ENCODE data around the gene CHTOP.

DNA sequence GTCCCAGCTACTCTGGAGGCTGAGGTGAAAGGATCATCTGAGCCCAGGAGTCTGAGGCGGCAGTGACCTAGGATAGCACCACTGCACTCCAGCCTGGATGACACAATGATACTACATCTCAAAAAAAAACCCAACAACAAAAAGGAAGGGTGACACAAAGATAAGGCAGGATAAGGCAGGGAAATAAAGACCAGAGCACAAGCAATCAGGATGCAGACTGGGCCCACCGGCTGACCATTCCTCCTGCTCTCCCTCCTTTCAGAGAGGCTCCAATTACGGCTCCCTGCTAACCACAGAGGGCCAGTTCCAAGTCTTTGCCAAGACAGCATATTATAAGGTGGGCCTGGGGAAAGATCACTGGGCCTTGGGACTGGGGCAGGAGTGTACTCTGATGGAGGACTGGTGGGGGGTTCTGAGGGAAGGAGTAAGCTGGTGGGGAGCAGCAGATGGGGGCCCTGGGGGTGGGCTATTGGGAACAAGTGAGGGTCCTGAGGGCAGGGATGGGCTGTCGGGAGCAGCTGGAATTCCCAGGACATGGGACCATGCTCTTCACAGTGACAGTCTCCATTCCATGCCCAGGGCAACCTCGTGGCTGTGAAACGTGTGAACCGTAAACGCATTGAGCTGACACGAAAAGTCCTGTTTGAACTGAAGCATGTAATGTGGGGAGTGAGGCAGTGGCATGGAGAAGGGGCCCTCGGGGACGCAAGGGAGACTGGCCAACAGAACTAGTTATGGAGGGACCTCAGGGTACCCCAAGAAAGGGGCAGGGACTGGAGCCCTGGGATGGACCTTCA, 51.9 kb downstream of the CHTOP start:
- TF ChIP-seq ZNF785 (tag by site-specific recombination; IDR thresholded peaks at IDR 0.05) (no peak), ZNF623 (tag by site-specific recombination; IDR thresholded peaks at IDR 0.05) (no peak), ZNF658 (tag by site-specific recombination; IDR thresholded peaks at IDR 0.05) (no peak), ZNF174 (tag by site-specific recombination; IDR thresholded peaks at IDR 0.05) (no peak), ZNF791 (tag by site-specific recombination; IDR thresholded peaks at IDR 0.05) (no peak), MYNN (tag by site-specific recombination; IDR thresholded peaks at IDR 0.05; ENCODE audit: borderline replicate concordance) (no peak), GFI1B (tag by site-specific recombination; IDR thresholded peaks at IDR 0.05) (no peak)
- TF ChIP-seq, protein P1, sequence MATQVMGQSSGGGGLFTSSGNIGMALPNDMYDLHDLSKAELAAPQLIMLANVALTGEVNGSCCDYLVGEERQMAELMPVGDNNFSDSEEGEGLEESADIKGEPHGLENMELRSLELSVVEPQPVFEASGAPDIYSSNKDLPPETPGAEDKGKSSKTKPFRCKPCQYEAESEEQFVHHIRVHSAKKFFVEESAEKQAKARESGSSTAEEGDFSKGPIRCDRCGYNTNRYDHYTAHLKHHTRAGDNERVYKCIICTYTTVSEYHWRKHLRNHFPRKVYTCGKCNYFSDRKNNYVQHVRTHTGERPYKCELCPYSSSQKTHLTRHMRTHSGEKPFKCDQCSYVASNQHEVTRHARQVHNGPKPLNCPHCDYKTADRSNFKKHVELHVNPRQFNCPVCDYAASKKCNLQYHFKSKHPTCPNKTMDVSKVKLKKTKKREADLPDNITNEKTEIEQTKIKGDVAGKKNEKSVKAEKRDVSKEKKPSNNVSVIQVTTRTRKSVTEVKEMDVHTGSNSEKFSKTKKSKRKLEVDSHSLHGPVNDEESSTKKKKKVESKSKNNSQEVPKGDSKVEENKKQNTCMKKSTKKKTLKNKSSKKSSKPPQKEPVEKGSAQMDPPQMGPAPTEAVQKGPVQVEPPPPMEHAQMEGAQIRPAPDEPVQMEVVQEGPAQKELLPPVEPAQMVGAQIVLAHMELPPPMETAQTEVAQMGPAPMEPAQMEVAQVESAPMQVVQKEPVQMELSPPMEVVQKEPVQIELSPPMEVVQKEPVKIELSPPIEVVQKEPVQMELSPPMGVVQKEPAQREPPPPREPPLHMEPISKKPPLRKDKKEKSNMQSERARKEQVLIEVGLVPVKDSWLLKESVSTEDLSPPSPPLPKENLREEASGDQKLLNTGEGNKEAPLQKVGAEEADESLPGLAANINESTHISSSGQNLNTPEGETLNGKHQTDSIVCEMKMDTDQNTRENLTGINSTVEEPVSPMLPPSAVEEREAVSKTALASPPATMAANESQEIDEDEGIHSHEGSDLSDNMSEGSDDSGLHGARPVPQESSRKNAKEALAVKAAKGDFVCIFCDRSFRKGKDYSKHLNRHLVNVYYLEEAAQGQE (tag by site-specific recombination; IDR thresholded peaks at IDR 0.05) = no peak
- TF ChIP-seq, protein P2, sequence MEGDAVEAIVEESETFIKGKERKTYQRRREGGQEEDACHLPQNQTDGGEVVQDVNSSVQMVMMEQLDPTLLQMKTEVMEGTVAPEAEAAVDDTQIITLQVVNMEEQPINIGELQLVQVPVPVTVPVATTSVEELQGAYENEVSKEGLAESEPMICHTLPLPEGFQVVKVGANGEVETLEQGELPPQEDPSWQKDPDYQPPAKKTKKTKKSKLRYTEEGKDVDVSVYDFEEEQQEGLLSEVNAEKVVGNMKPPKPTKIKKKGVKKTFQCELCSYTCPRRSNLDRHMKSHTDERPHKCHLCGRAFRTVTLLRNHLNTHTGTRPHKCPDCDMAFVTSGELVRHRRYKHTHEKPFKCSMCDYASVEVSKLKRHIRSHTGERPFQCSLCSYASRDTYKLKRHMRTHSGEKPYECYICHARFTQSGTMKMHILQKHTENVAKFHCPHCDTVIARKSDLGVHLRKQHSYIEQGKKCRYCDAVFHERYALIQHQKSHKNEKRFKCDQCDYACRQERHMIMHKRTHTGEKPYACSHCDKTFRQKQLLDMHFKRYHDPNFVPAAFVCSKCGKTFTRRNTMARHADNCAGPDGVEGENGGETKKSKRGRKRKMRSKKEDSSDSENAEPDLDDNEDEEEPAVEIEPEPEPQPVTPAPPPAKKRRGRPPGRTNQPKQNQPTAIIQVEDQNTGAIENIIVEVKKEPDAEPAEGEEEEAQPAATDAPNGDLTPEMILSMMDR (tag by site-specific recombination; IDR thresholded peaks at IDR 0.05) = no peak
- TF ChIP-seq, protein P3, sequence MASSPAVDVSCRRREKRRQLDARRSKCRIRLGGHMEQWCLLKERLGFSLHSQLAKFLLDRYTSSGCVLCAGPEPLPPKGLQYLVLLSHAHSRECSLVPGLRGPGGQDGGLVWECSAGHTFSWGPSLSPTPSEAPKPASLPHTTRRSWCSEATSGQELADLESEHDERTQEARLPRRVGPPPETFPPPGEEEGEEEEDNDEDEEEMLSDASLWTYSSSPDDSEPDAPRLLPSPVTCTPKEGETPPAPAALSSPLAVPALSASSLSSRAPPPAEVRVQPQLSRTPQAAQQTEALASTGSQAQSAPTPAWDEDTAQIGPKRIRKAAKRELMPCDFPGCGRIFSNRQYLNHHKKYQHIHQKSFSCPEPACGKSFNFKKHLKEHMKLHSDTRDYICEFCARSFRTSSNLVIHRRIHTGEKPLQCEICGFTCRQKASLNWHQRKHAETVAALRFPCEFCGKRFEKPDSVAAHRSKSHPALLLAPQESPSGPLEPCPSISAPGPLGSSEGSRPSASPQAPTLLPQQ (tag by site-specific recombination; IDR thresholded peaks at IDR 0.05) = peak; percentile 80
- TF ChIP-seq, protein P4, sequence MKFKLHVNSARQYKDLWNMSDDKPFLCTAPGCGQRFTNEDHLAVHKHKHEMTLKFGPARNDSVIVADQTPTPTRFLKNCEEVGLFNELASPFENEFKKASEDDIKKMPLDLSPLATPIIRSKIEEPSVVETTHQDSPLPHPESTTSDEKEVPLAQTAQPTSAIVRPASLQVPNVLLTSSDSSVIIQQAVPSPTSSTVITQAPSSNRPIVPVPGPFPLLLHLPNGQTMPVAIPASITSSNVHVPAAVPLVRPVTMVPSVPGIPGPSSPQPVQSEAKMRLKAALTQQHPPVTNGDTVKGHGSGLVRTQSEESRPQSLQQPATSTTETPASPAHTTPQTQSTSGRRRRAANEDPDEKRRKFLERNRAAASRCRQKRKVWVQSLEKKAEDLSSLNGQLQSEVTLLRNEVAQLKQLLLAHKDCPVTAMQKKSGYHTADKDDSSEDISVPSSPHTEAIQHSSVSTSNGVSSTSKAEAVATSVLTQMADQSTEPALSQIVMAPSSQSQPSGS (tag by site-specific recombination; IDR thresholded peaks at IDR 0.05; ENCODE audit: low read depth) = no peak
- TF ChIP-seq, protein P5, sequence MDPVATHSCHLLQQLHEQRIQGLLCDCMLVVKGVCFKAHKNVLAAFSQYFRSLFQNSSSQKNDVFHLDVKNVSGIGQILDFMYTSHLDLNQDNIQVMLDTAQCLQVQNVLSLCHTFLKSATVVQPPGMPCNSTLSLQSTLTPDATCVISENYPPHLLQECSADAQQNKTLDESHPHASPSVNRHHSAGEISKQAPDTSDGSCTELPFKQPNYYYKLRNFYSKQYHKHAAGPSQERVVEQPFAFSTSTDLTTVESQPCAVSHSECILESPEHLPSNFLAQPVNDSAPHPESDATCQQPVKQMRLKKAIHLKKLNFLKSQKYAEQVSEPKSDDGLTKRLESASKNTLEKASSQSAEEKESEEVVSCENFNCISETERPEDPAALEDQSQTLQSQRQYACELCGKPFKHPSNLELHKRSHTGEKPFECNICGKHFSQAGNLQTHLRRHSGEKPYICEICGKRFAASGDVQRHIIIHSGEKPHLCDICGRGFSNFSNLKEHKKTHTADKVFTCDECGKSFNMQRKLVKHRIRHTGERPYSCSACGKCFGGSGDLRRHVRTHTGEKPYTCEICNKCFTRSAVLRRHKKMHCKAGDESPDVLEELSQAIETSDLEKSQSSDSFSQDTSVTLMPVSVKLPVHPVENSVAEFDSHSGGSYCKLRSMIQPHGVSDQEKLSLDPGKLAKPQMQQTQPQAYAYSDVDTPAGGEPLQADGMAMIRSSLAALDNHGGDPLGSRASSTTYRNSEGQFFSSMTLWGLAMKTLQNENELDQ (tag by site-specific recombination; IDR thresholded peaks at IDR 0.05; ENCODE audit: low read depth) = no peak
- TF ChIP-seq, protein P6, sequence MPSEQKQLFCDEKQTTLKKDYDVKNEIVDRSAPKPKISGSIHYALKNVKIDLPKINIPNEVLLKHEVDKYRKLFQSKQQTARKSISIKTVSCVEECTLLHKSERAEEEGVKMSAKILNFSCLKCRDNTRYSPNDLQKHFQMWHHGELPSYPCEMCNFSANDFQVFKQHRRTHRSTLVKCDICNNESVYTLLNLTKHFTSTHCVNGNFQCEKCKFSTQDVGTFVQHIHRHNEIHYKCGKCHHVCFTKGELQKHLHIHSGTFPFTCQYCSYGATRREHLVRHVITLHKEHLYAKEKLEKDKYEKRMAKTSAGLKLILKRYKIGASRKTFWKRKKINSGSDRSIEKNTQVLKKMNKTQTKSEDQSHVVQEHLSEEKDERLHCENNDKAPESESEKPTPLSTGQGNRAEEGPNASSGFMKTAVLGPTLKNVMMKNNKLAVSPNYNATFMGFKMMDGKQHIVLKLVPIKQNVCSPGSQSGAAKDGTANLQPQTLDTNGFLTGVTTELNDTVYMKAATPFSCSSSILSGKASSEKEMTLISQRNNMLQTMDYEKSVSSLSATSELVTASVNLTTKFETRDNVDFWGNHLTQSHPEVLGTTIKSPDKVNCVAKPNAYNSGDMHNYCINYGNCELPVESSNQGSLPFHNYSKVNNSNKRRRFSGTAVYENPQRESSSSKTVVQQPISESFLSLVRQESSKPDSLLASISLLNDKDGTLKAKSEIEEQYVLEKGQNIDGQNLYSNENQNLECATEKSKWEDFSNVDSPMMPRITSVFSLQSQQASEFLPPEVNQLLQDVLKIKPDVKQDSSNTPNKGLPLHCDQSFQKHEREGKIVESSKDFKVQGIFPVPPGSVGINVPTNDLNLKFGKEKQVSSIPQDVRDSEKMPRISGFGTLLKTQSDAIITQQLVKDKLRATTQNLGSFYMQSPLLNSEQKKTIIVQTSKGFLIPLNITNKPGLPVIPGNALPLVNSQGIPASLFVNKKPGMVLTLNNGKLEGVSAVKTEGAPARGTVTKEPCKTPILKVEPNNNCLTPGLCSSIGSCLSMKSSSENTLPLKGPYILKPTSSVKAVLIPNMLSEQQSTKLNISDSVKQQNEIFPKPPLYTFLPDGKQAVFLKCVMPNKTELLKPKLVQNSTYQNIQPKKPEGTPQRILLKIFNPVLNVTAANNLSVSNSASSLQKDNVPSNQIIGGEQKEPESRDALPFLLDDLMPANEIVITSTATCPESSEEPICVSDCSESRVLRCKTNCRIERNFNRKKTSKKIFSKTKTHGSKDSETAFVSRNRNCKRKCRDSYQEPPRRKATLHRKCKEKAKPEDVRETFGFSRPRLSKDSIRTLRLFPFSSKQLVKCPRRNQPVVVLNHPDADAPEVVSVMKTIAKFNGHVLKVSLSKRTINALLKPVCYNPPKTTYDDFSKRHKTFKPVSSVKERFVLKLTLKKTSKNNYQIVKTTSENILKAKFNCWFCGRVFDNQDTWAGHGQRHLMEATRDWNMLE (tag by site-specific recombination; conservative IDR thresholded peaks at IDR 0.05; ENCODE audit: low read depth) = no peak
